ENCODE measurements around the gene ATP5ME. TPM values are rescaled to one million over a fixed set of nuclear protein-coding genes. Genes with fewer than 3 reads are reported as not detected.
"Not testable (repeated sequence)": the region's sequence is repeated elsewhere in the genome, so short reads cannot be mapped to it uniquely, and the experiment has no call there.

ATP5ME gene
- total RNA-seq, 1 donor from 2014 or later = 255 TPM

GRCh38 chr4:635851-636627 lies 38.0 kb downstream of the ATP5ME start:
- no peak overlapping the region for H3K27ac ChIP-seq (ENCODE audit: low read depth, low read length)
- H4K20me1 ChIP-seq (ENCODE audit: insufficient read depth, low read length) = no peaks in the 10 kb centered on the region
- Mint-ChIP-seq H3K27me3 (ENCODE audit: low read depth, unreplicated experiment) (peaks cover 32% of the 10 kb centered on the region), H3K4me1 (ENCODE audit: low read depth, unreplicated experiment) (no peaks in the 10 kb centered on the region), H3K27ac (ENCODE audit: unreplicated experiment) (no peak overlapping the region), H3K9me3 (ENCODE audit: unreplicated experiment) (peaks cover 15% of the 10 kb centered on the region), H3K4me3 (ENCODE audit: unreplicated experiment) (no peak overlapping the region), H3K36me3 (ENCODE audit: low read depth, unreplicated experiment) (no peaks in the 10 kb centered on the region)
- H3K9ac ChIP-seq (ENCODE audit: low read length) = no peak overlapping the region
- H3K4me1 ChIP-seq (ENCODE audit: insufficient read depth, low read length) = no peaks in the 10 kb centered on the region
- TF ChIP-seq EZH2 (IDR thresholded peaks at IDR 0.05; ENCODE audit: insufficient read depth, low read length) = no peak
- TF ChIP-seq CTCF (IDR thresholded peaks at IDR 0.05; ENCODE audit: insufficient read depth, low read depth, low read length) = no peak
- H3K79me2 ChIP-seq (ENCODE audit: insufficient read depth, low read length) = no peaks in the 10 kb centered on the region
- FAIRE-seq (no peak), DNase-seq (ENCODE audit: low read depth) (no peak)
- H3K4me3 ChIP-seq (ENCODE audit: insufficient read depth, low read depth, low read length) = no peak overlapping the region
- no peak overlapping the region for H2AFZ ChIP-seq (ENCODE audit: low read depth, low read length)
- H3K4me2 ChIP-seq (ENCODE audit: low read length) = no peak overlapping the region
- peaks cover 20% of the 10 kb centered on the region for H3K9me3 ChIP-seq (ENCODE audit: insufficient read depth, low read depth, low read length)
- H3K36me3 ChIP-seq (ENCODE audit: insufficient read depth, low read length) = no peaks in the 10 kb centered on the region
- peaks cover 2% of the 10 kb centered on the region for H3K27me3 ChIP-seq (ENCODE audit: insufficient read depth, low read length)

GRCh38 chr4:635066-635835 lies 38.8 kb downstream of the ATP5ME start:
- H2AFZ ChIP-seq (ENCODE audit: low read depth, low read length); H3K27ac ChIP-seq (ENCODE audit: low read depth, low read length); H3K4me1 ChIP-seq (ENCODE audit: insufficient read depth, low read length); FAIRE-seq; H3K27me3 ChIP-seq (ENCODE audit: insufficient read depth, low read length); H4K20me1 ChIP-seq (ENCODE audit: insufficient read depth, low read length); H3K27ac Mint-ChIP-seq (ENCODE audit: unreplicated experiment); H3K4me3 Mint-ChIP-seq (ENCODE audit: unreplicated experiment); H3K4me2 ChIP-seq (ENCODE audit: low read length); H3K79me2 ChIP-seq (ENCODE audit: insufficient read depth, low read length); H3K36me3 ChIP-seq (ENCODE audit: insufficient read depth, low read length); H3K9ac ChIP-seq (ENCODE audit: low read length); H3K36me3 Mint-ChIP-seq (ENCODE audit: low read depth, unreplicated experiment); H3K4me3 ChIP-seq (ENCODE audit: insufficient read depth, low read depth, low read length); H3K4me1 Mint-ChIP-seq (ENCODE audit: low read depth, unreplicated experiment); DNase-seq (ENCODE audit: low read depth): not testable (repeated sequence)
- Mint-ChIP-seq H3K27me3 (ENCODE audit: low read depth, unreplicated experiment) (peaks cover 39% of the 10 kb centered on the region), H3K9me3 (ENCODE audit: unreplicated experiment) (peaks cover 21% of the 10 kb centered on the region)
- H3K9me3 ChIP-seq (ENCODE audit: insufficient read depth, low read depth, low read length) = peaks cover 20% of the 10 kb centered on the region

GRCh38 chr4:634599-634985 lies 39.5 kb downstream of the ATP5ME start:
- Mint-ChIP-seq H3K36me3 (ENCODE audit: low read depth, unreplicated experiment) (no peaks in the 10 kb centered on the region), H3K27me3 (ENCODE audit: low read depth, unreplicated experiment) (peaks cover 42% of the 10 kb centered on the region), H3K27ac (ENCODE audit: unreplicated experiment) (no peak overlapping the region), H3K9me3 (ENCODE audit: unreplicated experiment) (peaks cover 21% of the 10 kb centered on the region), H3K4me3 (ENCODE audit: unreplicated experiment) (no peak overlapping the region), H3K4me1 (ENCODE audit: low read depth, unreplicated experiment) (no peaks in the 10 kb centered on the region)
- Histone ChIP-seq H3K36me3 (ENCODE audit: insufficient read depth, low read length) (no peaks in the 10 kb centered on the region), H3K4me2 (ENCODE audit: low read length) (no peak overlapping the region), H3K27ac (ENCODE audit: low read depth, low read length) (no peak overlapping the region), H3K9ac (ENCODE audit: low read length) (no peak overlapping the region), H3K4me1 (ENCODE audit: insufficient read depth, low read length) (no peaks in the 10 kb centered on the region), H3K27me3 (ENCODE audit: insufficient read depth, low read length) (peaks cover 2% of the 10 kb centered on the region), H2AFZ (ENCODE audit: low read depth, low read length) (no peak overlapping the region), H4K20me1 (ENCODE audit: insufficient read depth, low read length) (no peaks in the 10 kb centered on the region), H3K4me3 (ENCODE audit: insufficient read depth, low read depth, low read length) (no peak overlapping the region), H3K79me2 (ENCODE audit: insufficient read depth, low read length) (no peaks in the 10 kb centered on the region), H3K9me3 (ENCODE audit: insufficient read depth, low read depth, low read length) (peaks cover 20% of the 10 kb centered on the region)
- DNase-seq (ENCODE audit: low read depth) (no peak), FAIRE-seq (no peak)
- no peak for TF ChIP-seq CTCF (IDR thresholded peaks at IDR 0.05; ENCODE audit: insufficient read depth, low read depth, low read length)

Measured in astrocyte (in vitro differentiated cells and primary cell).